Stimulated activated CD8-positive, alpha-beta memory T cell treated with anti-CD3 and anti-CD28 coated beads, Interleukin-12 subunit alpha, Interleukin-12 subunit beta, amount 100 ng/mL, for 4 hours (primary cell): ENCODE data around the gene DKKL1.
A peak's percentile ranks its signal among the peaks of the same experiment; 100 is the strongest.
"Not testable (repeated sequence)": the region's sequence is repeated elsewhere in the genome, so short reads cannot be mapped to it uniquely, and the experiment has no call there.

Source experiments
- DNase-seq: peaks from one replicate; pipeline ENCODE4 v3.0.0-alpha.2; 2020; ENCODE audit warnings: low read depth

DKKL1 gene

GRCh38 chr19:49363268-49364082 is at the start of gene DKKL1:
Gene DKKL1 (plus strand): TSS chr19:49363877. CDS start chr19:49363999, 122 bp downstream.
- peak; percentile 33 for DNase-seq

GRCh38 chr19:49315111-49315510 is 48.6 kb upstream of the DKKL1 start:
- DNase-seq, result no peak

- no peak for DNase-seq
Measured at GRCh38 chr19:49316284-49316683, 47.4 kb upstream of the DKKL1 start.

GRCh38 chr19:49318296-49318695 is 45.4 kb upstream of the DKKL1 start:
- DNase-seq, result no peak

GRCh38 chr19:49324801-49325576 is 38.7 kb upstream of the DKKL1 start, which contains the start of gene SLC6A16:
Gene SLC6A16 (minus strand): TSS chr19:49325191. CDS start chr19:49311347, 13,844 bp downstream.
- no peak for DNase-seq

- not testable (repeated sequence) for DNase-seq
Measured at GRCh38 chr19:49325756-49326155, 37.9 kb upstream of the DKKL1 start.

- no peak for DNase-seq
Measured at GRCh38 chr19:49326165-49326704, 37.4 kb upstream of the DKKL1 start.

- no peak for DNase-seq
Measured at GRCh38 chr19:49327878-49328544, 35.7 kb upstream of the DKKL1 start.

- no peak for DNase-seq
Measured at GRCh38 chr19:49328741-49329140, 34.9 kb upstream of the DKKL1 start.

- not testable (repeated sequence) for DNase-seq
Measured at GRCh38 chr19:49331187-49331586, 32.5 kb upstream of the DKKL1 start.

GRCh38 chr19:49331616-49332055 is 32.0 kb upstream of the DKKL1 start:
- no peak for DNase-seq

GRCh38 chr19:49332691-49333417 is 30.8 kb upstream of the DKKL1 start:
- not testable (repeated sequence) for DNase-seq

- DNase-seq, result no peak
Measured at GRCh38 chr19:49333418-49333805, 30.3 kb upstream of the DKKL1 start.

- DNase-seq, result peak; percentile 62
Measured at GRCh38 chr19:49333811-49334288, 29.8 kb upstream of the DKKL1 start.

GRCh38 chr19:49335071-49335783 is 28.4 kb upstream of the DKKL1 start, which contains the start of gene CD37:
Gene CD37 (plus strand): TSS chr19:49335406. CDS start chr19:49335541, 135 bp downstream.
- peak; percentile 38 for DNase-seq

- no peak for DNase-seq
Measured at GRCh38 chr19:49335784-49336481, 27.7 kb upstream of the DKKL1 start.

GRCh38 chr19:49336482-49337266 is 27.0 kb upstream of the DKKL1 start:
- no peak for DNase-seq

- DNase-seq, result no peak
Measured at GRCh38 chr19:49337267-49338022, 26.2 kb upstream of the DKKL1 start.
